Measurements from ENCODE around the gene CBLB.
A peak's percentile ranks its signal among the peaks of the same experiment; 100 is the strongest.

CBLB gene

DNA sequence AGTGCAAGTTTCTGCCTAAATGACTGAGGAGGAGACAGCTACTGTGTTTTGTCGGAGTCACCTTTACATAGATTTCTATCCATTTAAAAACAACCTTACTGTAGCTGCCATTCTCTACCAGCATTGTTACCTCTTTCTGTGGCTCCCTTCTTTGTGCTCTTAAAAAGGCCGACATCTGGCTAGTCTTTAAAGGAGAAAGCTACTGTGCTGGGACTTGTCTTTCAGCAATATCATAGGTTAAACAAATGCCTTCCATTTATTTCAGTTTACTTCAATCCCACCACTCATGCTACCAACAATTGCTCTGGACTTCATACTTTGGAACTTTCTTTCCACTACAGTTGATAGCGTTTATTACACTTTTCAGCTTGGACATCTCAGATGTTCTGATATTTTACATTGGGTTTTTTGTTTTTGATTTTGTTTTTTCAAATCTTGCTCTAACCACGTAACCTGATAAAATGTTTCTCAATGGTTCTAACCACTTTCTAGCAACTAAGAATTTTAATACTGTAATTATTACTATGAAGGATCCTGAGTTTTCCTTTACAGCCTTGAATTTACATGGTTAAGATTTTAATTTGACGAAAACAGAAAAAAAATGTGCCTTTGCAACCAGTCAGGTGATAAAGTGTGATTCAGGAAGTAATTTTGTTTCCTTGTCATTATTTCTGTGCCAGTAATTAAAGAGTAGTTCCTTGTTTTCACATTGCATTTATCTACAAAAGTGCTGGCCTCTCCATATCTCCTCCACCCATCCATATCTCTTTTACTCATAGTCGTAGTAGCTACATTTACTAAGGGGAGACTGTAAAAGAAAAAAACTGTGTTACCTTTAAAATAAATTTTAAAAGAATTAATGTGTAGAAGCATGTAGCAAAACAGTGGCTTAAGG is 1.3 kb upstream of the CBLB start:
- DNase-seq: no peak

DNA sequence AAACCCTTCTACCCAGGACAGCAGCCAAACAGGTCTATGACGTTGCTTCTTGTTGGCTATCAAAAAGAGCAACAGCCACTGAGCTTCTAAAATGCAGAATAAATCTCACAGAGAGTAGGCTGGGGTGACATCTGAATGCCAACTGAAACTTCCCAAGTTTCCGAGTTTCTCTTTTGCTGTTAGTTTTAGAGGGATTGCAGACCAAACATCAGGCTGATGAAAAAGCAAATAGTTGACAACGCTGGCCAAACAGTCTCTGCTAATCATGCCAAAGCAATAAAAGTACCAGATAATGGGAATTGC is 670 bp upstream of the CBLB start:
- DNase-seq: no peak

DNA sequence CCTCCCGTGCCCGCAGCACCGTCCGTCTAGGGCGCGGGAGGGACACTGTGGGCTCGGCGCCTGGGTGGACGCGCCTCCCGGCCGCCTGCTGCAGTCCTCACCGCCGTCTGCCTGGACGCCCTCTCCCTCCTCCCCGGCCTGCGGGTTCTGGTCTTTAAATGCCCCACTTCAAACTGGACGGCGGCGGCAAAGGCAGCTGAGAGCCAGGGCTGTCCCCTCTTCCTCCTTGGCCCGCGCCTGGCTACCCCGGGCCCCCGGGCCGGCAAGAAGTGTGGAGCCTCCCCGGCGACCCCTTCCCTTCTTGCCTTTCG is 426 bp downstream of the CBLB start:
- peak; percentile 27 for DNase-seq

DNA sequence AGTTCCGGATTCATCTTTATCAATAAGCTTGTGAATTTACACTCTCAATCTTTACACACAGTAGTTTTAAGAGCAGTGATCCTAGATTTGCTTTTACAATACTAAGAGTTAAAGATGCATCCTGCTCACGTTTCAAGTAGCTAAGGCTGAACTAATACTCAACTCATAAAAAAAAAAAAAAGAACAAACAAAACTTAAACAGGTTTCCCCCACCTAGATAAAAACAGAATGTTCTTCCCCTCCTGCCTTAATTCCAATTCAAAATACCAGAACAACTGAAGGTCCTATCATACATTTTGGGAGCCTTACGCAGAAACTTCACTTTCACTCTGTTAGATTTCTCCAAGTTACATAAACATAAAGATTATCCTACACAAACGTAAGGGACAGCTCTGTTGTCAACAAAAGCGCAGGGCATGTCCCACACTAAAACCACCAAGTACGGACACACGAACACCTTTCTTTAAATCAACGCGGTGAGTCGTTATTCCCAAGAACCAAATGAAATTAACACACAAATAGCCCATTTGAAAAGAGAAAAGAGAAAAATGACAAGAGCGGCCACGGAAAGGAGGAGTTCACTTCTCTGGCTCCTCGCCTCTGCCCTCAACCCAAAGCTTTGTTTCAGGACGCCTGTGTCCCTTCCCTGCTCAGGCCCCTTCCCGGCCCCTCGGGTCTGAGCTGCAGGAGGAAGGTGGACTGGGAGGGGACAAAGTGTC is 941 bp downstream of the CBLB start:
- peak; percentile 28 for DNase-seq

DNA sequence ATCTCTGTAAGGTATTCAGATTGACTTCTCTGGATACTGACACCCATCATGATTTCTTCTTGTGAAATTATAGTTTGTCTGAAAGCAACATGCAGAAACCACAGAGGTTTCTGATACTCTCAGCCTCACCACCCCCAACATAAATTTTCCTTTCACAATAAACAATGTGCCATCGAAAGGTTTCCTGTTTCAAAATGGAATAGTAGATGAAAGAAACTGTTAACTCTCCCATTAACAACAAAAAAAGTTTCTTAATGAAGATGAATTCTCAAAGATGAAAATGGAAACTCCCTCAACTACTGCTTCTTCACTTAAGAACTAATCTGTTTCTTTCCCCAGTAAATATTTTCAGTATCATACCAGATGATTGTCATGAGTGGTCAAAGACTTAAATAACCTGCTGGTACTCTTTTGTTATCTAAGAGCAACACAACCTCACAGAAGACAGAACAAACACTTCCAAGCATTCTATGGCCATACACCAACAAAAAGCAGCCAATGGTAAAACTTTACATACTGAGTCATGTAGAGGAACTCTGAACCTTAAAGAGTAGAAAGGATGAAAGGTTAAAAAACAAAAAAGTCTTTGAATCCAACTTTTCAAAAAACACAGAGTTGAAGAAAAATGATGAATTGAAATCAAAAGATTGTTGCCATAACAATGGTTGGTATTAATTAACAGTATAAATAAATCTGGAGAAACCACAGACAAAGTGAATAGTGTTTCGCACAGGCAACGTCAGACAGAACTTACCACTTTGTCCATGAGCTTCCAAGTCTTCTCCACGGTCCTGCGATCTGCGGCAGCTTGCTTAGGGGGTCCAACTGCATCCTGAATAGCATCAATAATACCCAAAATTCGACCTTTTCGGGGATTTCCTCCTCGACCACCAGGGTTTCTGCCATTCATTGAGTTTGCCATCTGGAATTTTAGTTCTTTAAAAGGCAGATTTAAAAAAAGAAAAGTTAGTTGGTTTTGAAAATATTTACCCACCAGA is 1.9 kb downstream of the CBLB start:
- no peak for DNase-seq

DNA sequence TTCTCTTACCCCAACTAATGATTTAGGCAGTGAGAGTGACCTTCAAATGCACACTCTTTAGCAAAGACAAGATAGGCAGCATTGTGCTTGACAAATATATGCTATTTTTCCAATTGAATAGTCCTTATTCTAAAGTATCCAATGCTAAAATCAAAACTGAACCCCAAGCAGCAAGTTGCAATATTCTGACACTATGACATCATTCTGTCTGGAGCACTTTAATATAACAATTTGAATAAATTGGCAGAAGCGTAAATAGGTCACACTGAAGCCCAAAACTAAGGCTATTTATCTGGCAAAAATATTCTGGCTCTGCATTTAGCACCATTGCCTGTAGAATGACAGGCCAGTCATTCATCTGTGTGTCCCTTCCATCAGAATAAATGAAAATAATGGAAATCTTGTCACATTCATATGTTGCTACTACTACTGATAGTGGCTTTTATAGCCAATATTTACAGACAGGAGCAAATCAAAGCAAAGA is 2.9 kb downstream of the CBLB start:
- DNase-seq: no peak

DNA sequence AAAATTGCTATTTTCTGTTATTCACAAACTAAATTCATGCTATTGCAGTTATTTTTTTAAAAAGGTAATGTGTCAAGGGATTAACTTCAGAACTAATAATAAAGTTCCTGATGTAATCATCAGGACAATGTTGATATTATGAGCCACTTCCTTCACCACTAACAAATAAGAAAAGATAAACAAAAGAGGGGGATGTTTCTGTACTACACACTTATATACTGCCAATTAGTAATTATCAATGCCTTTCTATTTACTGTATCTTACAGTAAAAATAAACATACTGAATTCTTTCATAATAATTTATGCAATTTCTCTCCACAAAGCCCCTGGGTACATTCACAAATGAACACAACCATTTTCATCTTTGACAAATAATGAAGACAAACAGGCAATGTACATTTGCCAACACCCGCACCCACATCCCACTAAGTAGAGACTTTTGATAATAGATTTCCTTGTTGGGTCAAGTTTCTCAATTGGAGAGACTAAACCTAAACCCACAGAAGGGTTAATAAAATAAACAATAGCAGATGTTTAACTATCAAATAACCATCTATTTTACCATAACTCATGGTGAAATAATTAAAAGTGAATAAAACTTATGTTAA is 3.7 kb downstream of the CBLB start:
- no peak for DNase-seq

DNA sequence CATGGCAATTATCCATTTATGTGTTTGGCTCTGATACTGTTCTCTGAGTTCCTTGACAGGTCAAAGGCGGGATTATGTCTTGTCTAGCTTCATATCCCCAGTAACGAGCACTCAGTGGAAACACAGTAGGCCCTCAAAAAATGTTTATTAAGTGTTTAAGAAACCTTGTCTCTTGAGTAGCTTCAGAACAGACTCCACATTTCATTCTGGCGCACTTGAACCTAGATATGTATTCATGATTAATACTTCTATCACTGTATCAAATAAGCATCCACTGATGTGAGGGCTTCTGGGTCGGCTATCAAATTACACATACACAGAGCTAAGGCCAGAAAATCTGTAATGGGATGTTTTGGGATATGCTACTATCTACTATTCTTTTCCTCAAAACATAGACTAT is 4.6 kb downstream of the CBLB start:
- no peak for DNase-seq

DNA sequence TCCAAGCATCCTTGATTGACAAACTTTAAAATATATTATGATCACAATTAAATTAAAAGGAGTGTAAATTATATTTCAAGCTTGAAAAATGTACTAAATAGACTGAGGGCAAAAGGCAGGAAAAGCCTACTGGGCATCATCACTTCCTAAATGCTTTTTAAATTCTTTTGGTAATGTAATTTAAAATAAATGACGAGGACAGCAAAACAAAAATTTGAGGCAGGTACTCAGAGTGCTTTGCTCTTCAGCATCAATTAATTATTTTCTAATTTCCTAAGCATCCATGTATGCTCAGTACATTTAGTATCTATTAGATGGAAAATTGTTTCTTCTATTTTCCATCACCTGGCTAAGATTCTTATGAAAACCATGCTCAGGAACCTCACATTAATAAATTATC is 5.2 kb downstream of the CBLB start:
- no peak for DNase-seq

DNA sequence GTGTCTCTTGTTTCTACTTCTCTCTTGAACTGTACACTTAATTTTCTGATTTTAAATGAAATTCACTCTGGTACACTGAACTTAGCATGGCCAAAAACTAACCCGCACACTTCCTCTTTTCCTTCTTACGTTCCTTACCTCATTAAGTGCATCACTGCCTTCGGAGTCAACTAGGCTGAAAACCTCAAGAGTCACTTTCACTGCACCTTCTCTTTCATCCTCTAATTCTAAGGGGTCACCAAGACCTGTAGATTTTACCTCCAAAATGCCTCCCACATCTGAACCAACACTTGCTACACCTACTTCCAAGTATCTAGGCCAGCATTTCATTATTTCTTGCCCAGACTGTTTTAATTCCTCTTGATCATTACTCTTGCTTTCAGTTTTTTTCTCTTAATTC is 6.6 kb downstream of the CBLB start:
- DNase-seq: no peak

DNA sequence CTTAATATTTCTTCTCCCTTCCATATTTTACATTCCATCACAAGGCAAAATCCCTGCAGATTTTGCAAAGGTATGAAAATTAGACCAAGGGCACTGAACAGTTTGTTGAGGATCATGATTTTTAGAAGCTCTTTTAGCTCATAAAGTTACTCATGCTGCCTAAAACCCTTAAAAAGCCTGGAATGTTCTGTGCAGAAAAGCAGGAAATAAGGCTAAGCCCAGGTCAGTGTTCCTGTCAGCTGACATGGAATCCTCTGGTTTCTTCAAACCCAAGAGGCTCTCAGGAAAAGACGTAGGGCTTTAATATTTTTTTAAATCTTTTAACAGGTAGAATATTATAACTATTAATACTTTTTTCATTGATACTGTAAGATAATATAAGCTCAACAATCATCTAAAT is 8.2 kb downstream of the CBLB start:
- DNase-seq: no peak

DNA sequence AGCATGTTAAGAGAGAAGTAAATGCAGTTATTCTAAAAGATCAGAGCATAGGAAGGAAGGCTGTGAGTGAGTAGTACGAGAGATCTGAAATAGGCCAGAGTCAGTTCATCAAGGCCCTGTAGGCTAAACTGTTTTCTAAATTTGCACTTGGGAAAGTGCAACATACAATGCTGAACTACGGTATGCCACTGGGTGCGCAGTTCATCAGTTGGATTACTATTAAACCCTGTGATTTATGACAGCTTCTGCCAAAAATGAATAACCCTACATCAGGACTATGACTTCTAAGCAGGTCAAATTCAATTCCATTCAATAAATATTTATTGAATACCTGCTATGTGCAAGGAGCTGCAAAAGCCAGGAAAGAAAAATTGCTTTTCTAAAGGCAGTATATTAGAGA is 10.8 kb downstream of the CBLB start:
- DNase-seq: no peak

DNA sequence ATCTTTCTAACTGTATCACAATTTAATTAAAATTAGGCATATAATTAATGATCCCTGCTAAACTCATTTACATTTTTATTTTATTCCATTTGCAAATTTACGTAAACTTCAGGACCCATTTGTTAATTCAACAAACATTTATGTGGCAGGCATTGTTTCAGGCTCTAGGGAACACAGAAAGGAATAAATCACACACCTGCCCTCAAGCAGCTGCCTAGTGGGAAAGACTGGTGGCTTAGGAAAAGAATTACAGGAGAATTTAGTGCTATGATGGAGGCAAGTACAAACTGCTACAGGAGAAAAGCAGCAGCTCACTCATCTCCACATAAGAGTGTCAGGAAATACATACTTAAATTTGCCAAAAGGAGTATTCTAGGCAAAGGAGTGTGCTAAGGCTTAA is 11.2 kb downstream of the CBLB start:
- DNase-seq: no peak

DNA sequence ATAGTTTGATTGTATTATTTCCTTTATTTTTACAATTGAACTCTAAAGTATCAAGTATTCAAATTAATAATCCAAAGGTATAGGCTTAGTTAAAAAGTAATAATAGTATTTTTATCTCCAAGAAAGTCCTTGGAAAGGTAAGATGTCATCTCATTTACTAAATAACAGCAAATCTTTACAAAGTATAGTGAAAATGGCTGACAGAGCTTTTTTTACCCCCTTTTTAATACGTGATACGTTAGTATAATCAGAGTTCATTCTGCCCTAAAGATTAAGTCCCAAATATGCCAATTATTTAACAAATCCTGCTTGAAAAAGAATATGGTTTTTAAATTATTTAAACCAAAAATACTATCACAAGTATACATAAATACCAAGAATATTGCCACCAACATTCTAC is 12.2 kb downstream of the CBLB start:
- DNase-seq: no peak

DNA sequence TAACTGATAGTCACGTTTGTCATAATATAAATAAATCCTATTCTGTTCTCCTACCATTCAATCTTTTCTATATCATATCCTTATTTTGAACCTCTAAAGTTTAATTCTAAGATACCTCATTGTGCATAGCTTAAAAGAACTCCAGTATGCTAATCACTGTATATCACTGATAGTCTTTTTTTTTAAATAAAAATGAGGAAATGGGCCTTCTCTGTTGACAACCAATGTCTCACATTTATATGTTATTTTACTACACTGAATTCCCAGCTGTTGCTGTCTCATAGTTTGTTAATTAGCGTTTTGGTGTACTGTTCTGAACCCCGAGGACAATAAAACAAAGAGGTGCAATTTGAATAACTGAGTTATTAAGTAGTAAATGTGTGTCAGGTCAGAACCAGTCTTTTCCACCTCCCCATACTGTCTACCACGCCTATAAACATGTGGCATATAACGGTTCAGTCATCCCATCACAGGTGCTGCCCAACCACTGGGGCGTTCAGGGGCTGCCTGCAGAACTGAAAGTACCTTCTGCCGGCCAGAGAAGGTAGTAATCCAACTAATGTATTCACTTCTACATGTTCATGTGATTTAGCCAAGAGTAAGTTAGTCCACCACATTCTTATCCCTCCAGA is 14.9 kb downstream of the CBLB start:
- DNase-seq: no peak

DNA sequence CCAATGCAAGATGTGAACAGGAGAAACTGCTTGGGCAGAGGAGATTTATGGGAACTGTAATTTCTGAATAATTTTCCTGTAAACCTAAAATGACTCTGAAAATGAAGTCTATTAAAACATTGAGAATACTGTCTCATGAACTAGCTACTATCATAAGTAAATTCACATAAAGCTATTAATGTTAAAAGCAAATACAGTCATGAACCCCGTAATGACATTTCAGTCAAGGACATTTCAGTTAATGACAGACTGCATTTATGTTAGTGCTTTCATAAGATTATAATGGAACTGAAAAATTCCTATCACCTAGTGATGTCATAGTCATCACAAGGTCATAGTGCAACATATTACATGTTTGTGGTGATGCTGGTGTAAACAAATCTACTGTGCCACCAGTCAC is 17.2 kb downstream of the CBLB start:
- no peak for DNase-seq

DNA sequence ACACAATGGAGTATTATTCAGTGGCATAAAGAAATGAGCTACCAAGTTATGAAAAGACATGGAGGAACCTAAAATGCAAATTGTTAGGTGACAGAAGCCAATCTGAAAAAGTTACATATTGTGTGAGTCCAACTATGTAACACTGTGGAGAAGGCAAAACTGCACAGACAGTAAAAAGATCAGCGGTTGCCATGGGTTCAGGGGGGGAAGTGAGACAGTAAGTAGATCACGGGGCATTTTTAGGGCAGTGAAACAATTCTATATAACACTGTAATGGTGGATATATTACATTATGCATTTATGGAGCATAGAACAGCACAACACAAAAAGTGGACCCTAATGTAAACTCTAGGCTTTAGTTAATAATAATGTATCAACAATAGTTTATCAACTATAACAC is 17.6 kb downstream of the CBLB start:
- no peak for DNase-seq

DNA sequence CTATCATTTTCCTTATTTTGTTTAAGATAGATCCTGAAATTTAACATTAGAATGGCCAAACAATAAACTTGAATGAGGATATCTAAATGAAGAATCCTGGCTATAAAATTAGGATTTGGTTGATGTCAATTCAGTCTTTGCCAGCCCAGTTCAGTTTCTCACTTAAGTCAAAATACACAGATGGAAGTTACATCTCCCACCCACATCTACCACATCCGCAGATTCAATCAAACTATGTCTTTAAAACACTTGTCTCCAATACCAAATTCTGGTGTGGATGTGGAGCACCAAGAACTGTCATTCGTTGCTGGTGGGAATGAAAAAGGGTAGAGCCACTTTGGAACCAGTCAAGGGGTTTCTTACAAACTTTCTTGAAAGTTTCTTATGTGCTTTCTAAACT is 18.2 kb downstream of the CBLB start:
- no peak for DNase-seq

DNA sequence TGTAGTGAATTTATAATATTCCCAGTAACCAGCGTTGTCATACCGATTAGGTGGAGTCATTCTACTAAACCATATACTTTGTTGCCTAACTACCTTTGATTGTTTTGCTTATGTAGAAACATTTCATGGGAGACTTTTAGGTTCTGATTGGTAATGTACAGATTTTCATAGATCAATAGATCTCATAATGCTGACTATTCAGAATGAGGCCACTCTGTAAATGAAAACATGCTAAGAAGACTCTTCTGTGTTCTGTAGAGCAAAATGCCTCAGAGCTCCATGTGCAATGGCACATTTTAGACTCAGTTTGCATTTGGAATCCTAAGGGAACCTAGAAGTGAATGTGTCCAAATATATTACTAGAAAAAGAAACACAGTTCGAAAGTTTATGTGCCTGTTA is 20.0 kb downstream of the CBLB start:
- no peak for DNase-seq

DNA sequence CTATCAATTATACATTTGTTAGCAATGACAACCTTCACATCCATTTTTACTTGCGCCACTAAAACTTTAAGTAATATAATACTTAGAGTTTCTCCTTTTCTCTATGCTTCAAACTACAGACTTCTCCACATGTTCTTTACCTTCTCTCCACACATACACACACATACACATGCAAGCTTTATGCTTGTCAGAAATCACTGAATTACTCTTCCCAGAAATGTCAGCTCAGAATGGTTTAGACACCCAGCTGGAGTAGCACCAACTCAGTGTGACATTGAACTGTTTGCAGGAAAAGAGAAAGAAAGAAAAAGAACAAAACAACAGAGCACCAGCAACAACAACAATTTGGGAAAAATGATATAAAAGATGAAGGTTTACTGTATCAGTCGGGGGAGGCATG is 20.9 kb downstream of the CBLB start:
- DNase-seq: no peak

DNA sequence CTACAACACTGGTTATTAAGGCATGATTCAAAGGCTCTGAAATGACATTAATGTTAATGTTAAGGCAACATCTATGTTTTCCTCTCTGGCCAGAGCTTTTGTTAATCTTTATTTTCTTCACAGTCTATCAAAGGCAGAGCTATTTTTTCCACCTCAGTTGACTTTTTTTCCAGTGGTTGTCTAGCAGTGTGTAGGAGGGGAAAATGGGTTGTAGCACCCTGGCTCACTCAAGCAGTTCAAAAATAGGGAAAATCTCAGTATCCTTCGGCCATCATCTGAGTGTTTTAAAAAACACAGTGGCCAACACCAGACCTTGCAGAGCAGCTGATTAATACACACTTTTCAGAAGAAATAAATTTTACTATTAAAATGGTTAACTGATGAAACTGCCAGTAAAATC is 21.4 kb downstream of the CBLB start:
- peak; percentile 37 for DNase-seq

DNA sequence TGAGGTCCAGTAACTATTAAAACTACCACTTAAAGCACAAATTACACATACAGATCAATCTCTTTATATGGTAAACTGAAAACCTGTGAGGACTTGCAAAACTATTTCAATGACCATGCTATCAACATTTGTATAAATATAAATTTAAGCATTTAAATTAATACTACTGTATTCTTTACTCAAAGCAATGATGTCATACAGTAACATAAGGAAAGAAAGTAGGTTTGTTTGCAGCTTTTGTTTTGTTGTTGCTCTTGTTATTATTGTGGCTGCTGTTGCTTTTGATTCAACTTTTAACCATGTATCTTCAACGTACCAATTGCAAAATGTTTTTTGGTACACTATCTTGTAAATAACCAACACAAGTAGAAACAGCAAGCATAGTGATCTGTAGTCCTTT is 22.0 kb downstream of the CBLB start:
- DNase-seq: no peak

DNA sequence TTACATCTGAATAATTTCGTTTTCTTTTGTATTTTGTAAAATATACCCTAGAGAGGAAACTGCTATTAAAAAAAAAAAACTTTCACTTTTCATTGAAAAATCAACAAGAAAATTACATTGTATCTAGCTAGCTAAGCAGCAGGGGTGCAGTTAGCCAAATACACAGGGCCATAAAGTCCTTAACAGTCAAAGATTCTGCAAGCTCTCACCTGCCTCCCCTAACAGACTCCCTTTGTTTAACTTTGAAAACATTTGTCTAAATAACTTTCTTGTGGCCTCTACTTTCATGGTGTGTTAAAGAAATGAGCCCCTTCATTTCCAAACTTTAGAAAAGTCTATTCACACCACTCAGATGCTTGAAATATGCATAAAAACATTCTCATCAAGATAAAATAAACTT is 23.3 kb downstream of the CBLB start:
- DNase-seq: no peak
